HG03103 (cell line): ENCODE results near the gene PRKCA.

Source experiments
- ATAC-seq: cut with Tn5 transposase; IDR thresholded peaks from one replicate; pipeline ENCODE4 v1.9.1; 2021; ENCODE audit warnings: low read depth; ENCODE audit not compliant: unreplicated experiment

The PRKCA gene

DNA sequence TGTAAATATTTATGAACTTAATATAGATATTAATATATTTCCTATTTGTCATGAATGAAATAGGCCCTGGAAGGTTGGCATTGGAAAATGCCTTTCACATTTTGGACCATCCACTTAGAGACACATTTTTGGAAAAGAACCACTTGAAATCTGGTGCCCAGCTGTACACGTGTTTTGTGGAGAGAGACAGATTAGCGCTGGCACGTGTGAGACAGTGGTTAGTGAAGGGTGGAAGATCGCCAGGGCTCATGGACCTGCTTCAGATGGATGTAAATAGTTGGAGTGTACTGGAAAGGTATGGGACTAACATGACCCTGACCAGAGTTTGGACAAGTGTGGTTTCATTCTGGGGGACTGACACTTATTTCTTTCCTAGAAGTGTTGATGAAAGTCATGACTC lies 222.9 kb downstream of the PRKCA start:
- ATAC-seq: no peak

DNA sequence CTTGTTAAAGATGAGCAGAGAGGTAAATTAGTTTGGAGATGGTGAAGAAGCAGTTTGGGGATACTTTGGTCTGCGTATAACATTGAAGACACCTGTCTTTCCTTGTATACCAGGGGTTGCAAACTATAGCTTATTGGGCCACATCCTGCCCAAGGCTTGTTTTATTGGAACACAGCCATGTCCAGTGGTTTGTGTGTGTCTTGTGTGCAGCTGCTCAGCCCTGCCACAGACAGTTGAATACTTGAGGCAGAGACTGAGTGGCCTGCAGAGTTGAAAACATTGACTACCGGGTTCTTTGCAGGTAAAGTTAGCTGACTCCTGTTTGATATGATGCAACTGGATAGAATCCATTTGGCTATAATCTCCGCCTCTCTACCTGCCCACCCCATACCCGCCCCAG lies 224.4 kb downstream of the PRKCA start:
- no peak for ATAC-seq

DNA sequence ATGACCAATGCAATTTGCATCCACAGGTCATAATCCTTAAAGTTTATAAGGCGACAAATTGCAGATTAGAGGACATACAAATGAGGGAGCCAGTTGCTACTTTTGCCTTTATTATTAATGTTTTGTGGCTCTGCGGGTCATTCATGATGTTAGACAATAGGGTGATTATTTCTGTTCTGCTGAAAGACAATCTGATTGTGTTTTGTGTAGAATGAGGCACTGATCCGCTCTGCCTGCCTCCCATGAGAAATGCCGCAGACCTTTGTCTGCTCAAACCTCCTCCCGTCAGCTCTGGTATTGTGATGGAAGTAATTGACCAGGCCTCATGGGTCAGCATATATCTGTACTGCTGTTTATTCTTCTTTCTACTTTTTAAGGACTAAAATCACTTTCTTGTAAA lies 224.9 kb downstream of the PRKCA start:
- no peak for ATAC-seq

DNA sequence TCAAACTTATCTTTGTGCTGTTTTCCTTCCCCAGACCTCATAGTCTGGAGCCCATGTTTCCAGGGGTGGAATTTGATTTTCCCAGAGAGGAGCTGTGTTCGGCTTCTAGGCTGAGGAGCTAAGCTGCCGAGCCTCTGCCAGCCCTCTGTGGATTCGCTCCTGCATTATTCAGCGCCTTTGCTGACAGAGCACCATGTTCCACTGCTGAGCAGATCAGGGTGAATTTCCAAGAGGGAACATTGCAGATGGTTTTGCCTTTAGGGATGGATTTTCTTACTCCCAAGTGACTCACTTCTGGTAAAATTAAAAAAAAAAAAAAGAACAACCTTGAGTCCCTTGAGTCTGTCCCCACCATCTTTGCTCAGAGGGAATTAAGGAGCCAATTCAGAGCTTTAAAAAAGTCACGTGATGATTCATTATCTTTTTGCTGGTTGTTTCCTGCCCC lies 229.5 kb downstream of the PRKCA start:
- ATAC-seq: no peak

DNA sequence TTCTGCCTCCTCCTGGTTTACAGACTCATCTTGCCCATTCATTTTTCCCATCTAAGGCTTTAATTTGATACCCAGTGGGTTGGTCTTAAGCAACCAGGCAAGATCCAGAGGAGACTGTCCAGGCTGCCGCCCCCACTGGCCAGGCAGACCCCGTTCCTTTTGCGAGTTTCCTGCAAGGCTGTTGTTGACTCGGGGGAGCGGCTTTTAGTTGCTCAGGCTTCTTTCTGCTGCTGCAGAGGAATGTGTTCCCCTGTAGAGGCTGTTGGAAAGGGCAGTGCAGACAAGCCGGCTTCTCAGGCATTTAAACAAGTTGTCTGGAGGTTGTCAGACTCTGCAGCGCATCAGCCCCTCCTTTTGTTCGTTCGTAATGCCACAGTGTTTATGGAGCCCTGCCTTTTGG lies 231.2 kb downstream of the PRKCA start:
- no peak for ATAC-seq

DNA sequence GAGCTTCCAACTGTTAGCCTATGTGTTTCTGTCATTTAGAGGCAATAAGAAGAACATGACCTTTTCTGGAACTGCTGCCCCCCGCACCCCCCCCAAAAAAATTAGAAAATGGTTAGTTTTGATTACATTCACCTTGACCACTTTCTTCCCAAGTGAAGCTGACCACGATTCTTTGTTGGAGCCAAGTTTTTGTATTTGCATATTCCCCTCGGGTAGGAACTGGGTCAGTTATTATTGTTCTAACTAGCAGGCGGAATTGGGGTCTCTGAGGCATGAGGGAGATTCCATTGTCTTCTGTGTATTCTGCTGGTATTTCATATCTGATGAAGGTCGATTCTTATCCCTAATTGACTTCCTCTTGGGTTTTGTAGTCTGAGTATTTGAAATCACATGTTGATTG lies 231.6 kb downstream of the PRKCA start:
- no peak for ATAC-seq

DNA sequence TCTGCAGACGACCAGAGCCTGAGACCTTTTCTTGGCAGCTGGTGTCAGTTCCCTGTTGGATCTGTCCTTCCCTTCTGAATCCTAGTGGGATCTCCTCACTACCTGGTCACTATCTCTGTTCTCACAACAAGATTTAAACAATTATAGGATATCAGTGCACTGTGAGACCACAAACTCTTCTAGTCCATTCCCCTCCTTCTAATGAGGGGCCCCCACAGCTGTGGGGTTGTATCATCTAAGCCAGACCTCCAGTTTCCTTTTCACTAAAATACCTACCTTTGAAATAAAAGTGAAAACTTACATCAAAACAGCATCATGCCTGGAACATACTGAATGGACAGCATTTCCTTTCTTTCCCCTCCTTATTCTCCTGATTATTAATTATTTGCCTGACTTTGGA lies 233.2 kb downstream of the PRKCA start:
- no peak for ATAC-seq

DNA sequence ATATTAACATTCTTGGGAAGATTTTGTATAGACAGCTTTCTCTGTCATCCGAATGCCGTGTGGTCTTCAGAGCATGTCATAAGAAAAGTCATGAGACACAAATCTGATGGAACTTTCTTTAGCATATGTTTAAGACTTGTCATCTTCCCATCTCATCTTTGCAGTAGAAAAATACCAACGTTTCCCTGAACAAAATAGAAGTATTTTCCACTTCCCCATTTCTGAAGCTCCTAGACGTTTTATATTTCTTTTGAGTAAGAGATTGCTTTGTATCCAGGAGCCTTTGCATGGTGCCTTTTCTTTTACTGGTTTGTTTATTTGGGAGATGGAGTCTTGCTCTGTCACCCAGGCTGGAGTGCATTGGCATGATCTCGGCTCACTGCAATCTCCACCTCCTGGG lies 235.1 kb downstream of the PRKCA start:
- ATAC-seq: no peak

DNA sequence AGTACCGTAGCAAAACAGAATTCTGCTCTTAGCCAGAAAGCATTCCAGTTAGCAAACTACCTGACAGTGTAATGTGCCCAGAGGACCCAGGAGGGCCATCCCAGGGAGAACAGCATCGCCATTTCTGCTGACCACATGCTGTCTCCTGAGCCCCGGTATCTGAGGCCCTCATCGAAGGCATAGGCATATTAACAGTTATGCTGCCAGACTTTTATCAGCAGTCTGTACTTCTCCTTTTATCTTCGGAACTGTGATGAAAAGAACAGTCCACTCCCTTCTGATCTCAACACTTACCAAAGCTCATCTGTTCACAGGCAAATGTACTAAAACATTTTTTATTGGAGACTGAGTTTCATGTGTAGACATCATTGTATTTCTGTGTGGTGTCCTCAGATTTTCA lies 236.4 kb downstream of the PRKCA start:
- ATAC-seq: no peak

DNA sequence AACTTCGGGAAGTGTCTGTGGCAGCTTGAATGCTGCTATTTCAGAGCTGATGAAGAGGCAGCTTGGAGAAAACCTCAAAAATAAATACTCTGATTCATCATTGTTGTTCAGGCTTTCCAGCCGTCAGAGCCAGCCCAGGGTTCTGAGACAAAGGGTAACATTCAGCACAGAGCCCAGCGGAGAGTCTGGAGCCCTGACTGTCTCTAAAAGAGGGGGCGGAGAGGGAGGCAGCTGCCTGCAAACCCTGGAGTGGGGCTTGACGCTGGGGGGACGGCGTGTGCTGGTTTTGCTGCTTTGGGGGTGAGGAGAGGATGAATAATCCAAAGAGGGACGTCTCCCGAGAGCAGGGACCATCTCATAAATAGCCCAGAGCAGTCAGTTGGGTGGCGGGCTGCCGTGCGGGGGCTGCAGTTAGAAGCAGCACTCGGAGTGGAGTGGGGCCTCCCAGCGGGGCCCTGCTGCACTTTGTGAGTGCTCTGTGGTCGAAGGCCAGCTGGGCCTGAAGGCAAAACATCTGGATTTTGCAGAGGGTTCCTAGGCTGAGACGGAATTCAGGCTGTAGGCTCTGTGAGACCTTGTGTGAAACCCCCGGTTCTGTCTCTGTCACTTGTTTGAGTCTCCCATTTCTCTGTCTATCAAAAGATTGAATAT lies 237.8 kb downstream of the PRKCA start:
- no peak for ATAC-seq

DNA sequence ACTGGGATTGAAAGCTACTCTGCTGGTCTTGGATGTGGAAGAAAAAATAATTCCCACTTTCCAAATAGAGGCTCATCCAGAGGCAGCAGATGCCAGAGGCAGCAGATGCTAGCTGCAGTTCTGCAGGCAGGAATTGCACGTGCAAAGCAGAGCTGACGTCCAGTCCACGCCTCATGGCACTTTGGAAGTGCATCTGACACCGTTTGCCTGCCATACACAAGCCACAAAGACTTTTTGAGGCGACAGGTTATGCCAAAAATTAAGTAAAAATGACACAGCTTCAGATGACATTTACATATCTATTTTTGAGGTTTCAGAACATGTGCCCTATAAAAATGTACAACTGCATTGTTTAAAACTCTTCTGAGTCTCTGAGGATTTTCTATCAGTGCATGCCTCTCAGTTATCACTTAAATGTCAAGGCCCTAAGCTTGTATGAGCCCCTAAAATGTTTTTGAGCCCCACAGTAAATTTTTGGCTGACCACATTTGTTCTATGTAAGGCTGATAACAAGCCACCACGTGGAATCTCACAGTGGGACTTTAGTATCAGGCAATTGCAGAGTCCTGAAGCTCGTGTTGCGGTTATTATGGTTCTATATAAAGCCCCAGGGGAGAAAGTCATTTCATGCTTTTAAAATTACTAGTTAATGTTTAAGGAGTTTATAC lies 239.2 kb downstream of the PRKCA start:
- ATAC-seq: peak; percentile 59

DNA sequence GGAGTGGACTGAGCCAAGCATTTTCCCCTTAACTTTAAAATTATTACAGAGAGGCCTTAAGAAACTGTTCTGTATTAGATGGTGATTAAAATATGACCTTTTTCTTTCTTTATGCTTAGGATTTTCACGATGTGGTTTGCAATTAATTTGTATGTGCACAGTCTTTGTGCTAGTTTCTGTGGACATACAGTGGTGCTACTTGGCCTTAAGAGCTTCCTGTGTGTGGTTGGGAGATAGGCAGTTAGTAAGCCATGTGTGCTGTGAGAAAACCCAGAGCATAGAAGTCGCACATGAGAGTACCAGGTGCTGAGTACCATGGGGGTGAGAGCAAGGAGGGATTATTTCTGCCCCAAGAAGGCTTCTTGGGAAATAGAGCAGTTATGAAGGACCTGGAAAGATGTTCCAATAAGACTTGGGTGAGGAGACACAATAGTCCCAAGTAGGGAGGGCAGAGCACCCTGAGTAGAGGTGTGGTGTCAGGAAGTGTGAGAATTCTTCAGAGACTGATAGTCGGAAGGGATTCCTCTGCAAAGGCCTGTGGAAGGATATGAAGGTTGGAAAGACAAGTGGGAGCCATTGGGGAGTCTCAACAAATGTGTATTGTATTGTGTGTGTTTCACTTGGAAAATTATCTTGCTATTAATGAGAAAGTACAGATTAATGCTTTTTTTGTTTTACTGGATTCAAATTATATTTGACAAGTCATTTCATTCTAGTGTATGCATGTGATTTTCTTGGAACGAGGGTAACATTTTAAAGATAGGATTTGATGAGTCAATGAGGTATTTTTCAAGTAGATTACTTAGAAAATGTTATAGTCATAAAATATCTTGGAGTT lies 239.9 kb downstream of the PRKCA start:
- ATAC-seq: peak; percentile 93

DNA sequence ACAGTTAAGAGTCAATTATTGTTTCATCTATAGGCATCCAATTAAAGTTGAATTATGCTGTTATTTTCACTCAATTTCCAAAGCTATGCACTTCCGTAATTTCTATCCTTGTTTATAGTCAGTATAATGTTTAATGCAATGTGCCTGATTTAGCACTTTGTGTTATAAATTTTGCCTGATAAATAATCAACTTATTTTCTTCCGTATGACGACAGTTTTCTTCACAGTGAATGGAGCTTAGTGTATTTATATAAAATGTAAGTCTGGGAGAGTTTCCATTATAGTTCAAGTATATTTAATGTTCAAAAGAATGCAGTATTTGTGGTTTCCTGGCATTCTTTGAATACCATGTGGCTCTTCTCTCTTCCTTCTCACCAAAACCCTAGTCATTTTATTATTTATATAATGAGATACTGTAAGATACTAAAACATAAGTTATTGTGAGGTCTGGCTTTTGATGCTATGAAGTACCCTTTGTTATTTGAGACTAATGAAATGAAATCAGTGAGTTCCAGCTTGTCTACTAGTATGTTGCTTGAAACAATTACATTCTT lies 240.6 kb downstream of the PRKCA start:
- no peak for ATAC-seq

DNA sequence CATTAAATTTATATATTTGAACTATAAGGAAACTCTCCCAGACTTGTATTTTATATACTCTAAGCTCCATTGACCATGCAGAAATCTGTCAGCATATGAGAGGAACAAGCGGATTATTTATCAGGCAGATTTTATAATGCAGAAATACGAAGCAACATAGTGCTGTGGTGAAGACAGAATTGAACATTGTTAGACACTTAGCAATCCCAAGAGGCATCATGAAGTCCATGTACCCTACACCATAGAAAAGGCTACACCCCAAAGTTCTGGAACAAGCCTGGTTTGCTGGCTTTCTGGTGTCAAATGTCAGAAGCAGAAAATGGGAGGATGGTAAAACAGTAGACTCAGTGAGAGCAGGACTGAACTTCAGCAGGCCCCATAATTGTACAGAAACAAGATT lies 241.1 kb downstream of the PRKCA start:
- ATAC-seq: no peak

DNA sequence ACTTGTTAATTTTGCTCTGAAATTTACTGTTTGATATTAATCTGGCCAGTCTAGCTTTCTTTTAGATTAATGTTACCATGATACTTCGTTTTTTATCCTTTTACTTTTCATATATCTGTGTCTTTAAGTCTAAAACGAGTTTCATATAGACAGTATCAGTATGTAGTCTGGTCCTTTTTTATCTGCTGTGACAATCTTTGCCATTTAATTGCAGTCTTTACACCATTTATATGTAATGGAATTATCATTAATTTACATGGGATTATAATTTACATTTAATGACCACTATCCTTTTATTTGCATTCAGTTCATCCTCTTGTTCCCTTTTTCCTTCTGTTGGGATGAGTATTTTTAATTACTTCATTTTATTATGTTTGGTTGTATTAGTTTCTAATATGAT lies 243.5 kb downstream of the PRKCA start:
- ATAC-seq: no peak

DNA sequence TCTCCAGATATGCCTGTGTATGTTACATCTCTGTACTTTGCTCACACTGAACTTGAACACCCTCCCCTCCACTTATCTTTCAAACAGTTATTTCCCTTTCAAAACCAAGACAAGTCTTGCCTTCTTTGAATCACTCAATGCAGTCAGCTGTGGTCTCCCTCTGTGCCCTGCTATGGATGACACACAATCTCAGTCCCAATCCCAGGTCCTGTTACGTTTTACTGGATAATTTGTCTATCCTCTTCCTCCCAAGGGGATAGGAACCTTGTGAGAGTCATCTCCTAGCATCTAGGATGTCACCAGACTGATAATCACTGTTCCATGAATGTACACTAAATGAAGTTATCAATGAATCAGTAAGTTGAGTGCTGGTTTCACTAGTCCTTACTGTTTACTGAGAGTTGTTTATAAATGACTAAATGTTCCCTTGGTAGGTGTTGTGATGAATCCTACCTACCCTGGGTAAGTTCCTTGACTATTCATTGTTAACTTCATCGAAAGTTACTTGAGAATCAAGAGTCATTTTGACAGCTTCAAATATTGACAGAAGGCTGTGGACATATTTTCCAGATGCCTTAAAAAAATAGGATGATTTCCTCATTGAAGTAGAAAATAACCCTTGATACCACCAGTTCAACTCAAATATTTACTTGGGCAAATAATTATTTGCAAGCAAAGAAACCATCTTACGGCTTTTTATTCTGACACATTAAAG lies 244.9 kb downstream of the PRKCA start:
- no peak for ATAC-seq

DNA sequence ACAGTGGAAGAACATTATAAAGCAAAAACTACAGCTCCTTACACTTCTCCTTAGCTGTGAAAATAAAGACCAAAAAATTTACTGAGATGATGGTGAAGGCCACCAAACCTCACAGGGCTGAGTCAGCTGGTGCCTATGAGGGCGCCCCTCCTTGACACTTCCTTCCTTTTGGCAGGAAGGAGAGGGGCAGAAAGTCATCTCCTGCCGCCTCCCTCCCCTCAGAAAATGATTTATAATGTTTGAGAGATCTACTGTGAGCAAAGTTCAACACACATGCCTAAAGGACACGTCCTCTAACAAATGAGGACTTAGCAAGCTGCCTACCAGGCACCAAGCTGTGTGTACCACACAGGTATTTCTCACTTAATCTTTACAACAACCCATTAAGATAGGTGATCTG lies 245.7 kb downstream of the PRKCA start:
- no peak for ATAC-seq

DNA sequence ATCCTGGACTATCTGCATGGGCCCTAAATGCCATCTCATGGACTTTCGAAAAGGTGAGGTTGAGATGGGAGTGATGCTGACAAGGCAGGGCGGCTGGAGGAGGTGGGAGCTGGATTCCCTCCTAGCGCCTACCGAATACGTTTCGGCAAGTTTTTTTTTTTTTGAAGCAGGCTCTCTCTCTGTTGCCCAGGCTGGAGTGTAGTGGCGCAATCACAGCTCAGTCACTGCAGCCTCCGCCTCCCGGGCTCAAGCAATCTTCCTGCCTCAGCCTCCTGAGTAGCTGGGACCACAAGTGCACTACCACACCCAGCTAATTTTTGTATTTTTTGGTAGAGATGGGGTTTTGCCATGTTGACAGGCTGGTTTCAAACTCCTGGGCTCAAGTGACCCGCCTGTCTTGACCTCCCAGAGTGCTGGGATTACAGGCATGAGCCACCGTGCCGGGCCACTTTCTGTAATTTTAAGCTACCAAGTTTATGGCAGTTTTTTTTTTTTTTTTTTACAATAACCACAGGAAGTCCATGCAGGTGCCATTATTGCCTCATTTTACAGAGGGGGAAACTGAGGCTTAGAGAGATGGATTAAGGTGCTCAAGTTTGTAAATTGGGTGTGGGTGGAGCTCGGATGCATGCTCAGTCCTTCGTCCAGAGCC lies 246.4 kb downstream of the PRKCA start:
- no peak for ATAC-seq

DNA sequence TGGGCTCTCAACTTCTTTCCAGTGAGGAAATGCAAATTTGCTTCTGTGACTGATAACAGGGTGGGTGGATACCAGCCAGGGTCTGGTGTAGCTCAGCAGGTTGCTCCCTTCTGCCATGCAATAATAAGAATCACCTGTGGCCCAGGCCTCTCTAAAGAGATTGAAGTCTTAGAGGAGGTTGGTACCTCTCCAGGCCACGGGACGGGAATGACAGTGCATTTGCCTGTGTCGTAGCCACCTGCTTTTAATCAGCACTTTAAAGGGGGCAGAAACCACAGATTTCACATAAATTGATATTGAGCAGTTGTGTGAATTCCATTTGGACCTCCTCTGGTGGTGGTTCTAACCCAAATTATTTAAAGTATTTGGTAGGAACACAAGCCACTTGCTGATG lies 246.9 kb downstream of the PRKCA start:
- no peak for ATAC-seq

DNA sequence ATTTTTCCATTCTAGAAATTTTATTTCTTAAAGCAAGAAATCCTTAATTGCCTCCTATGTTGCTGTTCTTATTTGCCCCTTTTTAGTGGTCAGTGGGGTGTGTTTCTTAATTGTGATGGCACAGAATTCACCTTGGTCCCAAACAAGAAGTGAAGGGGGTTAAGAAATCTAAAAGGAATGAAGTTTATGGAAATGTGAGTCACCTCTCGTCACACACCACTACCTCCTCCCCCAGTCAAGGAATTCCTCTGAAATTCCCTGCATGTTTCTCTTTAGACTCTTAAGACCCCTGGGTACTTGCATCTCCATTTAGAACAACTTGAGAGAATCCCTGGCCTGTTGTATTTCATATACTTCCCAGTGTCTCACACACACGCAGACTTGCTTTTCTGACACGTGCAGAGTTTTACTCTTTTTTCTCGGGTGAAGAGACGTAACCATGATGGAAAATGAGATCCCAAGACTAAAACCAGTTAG lies 247.4 kb downstream of the PRKCA start:
- ATAC-seq: no peak
